CD4-positive, alpha-beta T cell (primary cell): ENCODE results near the gene TMEM79. TPM values are rescaled to one million over a fixed set of nuclear protein-coding genes. Genes with fewer than 3 reads are reported as not detected.

Experiments used
- ATAC-seq: fragments of 200-7000 bp; cut with Tn5 transposase; one replicate; pipeline ENCODE4 v1.10.0; 2022; ENCODE audit warnings: mild to moderate bottlenecking; ENCODE audit not compliant: poor library complexity
- CTCF ChIA-PET: fragments of 350-600 bp; sonication (Branson Sonifier 250); formaldehyde crosslinking; loops from one replicate; lab custom pipeline; 2021; ENCODE audit warnings: antibody characterized with exemption, inconsistent platforms; lab: Charles Lee
- POLR2A ChIA-PET: fragments of 350-600 bp; sonication (Branson Sonifier 250); formaldehyde crosslinking; loops from one replicate; lab custom pipeline; 2021; ENCODE audit warnings: antibody characterized with exemption, inconsistent platforms; lab: Charles Lee
- DNase-seq, 14 experiments: peaks; one replicate each; pipeline ENCODE4 v3.0.0-alpha.2; 2013 to 2020; ENCODE audit warnings: mixed read lengths in 2 of 14
- H3K27ac ChIP-seq, 2 donors: one replicate each; pipeline versions ENCODE4 v1.5.1 to v1.7.0; 2013; ENCODE audit warnings: low read length in 2 of 2, low read depth in 1 of 2, mild to moderate bottlenecking in 1 of 2
- H3K27me3 ChIP-seq, 2 experiments: 1 replicate in 1 of 2; 2 replicates in 1 of 2; pipeline versions ENCODE4 v1.6.1 to v1.7.0; 2013; ENCODE audit warnings: low read length in 2 of 2, control low read depth in 1 of 2, mild to moderate bottlenecking in 1 of 2, moderate library complexity in 1 of 2; ENCODE audit not compliant: insufficient read depth in 2 of 2, control insufficient read depth in 1 of 2
- H3K36me3 ChIP-seq: one replicate; pipeline ENCODE4 v1.6.1; 2013; ENCODE audit warnings: low read length, control low read depth; ENCODE audit not compliant: insufficient read depth
- H3K4me1 ChIP-seq: one replicate; pipeline ENCODE4 v1.6.1; 2013; ENCODE audit warnings: low read length, control low read depth; ENCODE audit not compliant: insufficient read depth
- H3K4me3 ChIP-seq: one replicate; pipeline ENCODE4 v1.5.1; 2013; ENCODE audit warnings: mild to moderate bottlenecking, low read length, moderate library complexity
- H3K9me3 ChIP-seq, 2 experiments: 1 replicate in 1 of 2; 2 replicates in 1 of 2; pipeline versions ENCODE4 v1.6.1 to v1.7.0; 2013; ENCODE audit warnings: low read length in 2 of 2, mild to moderate bottlenecking in 2 of 2, control low read depth in 1 of 2, moderate library complexity in 1 of 2; ENCODE audit not compliant: control insufficient read depth in 1 of 2, insufficient read depth in 1 of 2
- H3K27ac Mint-ChIP-seq: one replicate; pipeline ENCODE4 v1.8.0; 2020; ENCODE audit warnings: mixed read lengths
- H3K27me3 Mint-ChIP-seq: one replicate; pipeline ENCODE4 v1.8.0; 2021; ENCODE audit warnings: mixed read lengths
- H3K36me3 Mint-ChIP-seq: one replicate; pipeline ENCODE4 v1.8.0; 2021; ENCODE audit warnings: low read depth, mixed read lengths
- H3K4me1 Mint-ChIP-seq: one replicate; pipeline ENCODE4 v1.8.0; 2021; ENCODE audit warnings: low read depth, mixed read lengths
- H3K4me3 Mint-ChIP-seq: one replicate; pipeline ENCODE4 v1.8.0; 2020; ENCODE audit warnings: mild to moderate bottlenecking, mixed read lengths
- H3K9me3 Mint-ChIP-seq: one replicate; pipeline ENCODE4 v1.8.0; 2020; ENCODE audit warnings: mixed read lengths
- CTCF ChIP-seq: fragments of 200-600 bp; IDR thresholded peaks from one replicate; pipeline ENCODE4 v1.8.0; 2022; ENCODE audit warnings: antibody characterized with exemption, mild to moderate bottlenecking
- intact Hi-C, 2 experiments: fragments of 100-400 bp; cut with DNase I in 1 of 2; cut with micrococcal nuclease in 1 of 2; formaldehyde crosslinking; loops; one replicate each; pipeline versions ENCODE4 v1.15.1 to v1.9.0; 2023 to 2025; cut with DNase I, micrococcal nuclease
- total RNA-seq, 174 experiments: library from RNA in 2 of 174; stranded (reverse) in 2 of 174; gene quantifications; one replicate each; pipeline ENCODE4 v1.2.3 and lab custom pipeline; 2021 to 2026

The TMEM79 gene
- total RNA-seq, 2 experiments from 2014 or later: 1.0 to 1.7 TPM

- H3K4me3 ChIP-seq: no peak overlapping the region
- peaks cover 86% of the 10 kb centered on the region for H3K36me3 Mint-ChIP-seq
- ChIA-PET CTCF (no interaction called here), POLR2A (interaction anchor here (0.8 to 1.2 kb wide), 2 partner anchors 22 to 47 kb away, joined by 3 read pairs; partner anchors contain the start of genes PMF1 and SMG5)
- no peak overlapping the region for H3K27ac ChIP-seq
- peaks cover 81% of the 10 kb centered on the region for H3K36me3 ChIP-seq
- no peaks in the 10 kb centered on the region for H3K27me3 Mint-ChIP-seq
- H3K27ac Mint-ChIP-seq: no peak overlapping the region
- H3K9me3 Mint-ChIP-seq: no peaks in the 10 kb centered on the region
- no peaks in the 10 kb centered on the region for H3K27me3 ChIP-seq
- no peak for TF ChIP-seq CTCF
- H3K4me3 Mint-ChIP-seq: no peak overlapping the region
- H3K9me3 ChIP-seq: no peaks in the 10 kb centered on the region
- H3K4me1 ChIP-seq: no peaks in the 10 kb centered on the region
- DNase-seq (no peak), ATAC-seq (no peak)
- H3K4me1 Mint-ChIP-seq: no peaks in the 10 kb centered on the region
- intact Hi-C loops: no loop called here
Observed at GRCh38 chr1:156259805-156260204, 24.3 kb upstream of the TMEM79 start.

GRCh38 chr1:156260896-156261295 is 23.2 kb upstream of the TMEM79 start:
- no peaks in the 10 kb centered on the region for H3K27me3 ChIP-seq
- Mint-ChIP-seq H3K4me1 (no peaks in the 10 kb centered on the region), H3K36me3 (peaks cover 92% of the 10 kb centered on the region), H3K27ac (no peak overlapping the region), H3K4me3 (no peak overlapping the region), H3K27me3 (no peaks in the 10 kb centered on the region), H3K9me3 (no peaks in the 10 kb centered on the region)
- H3K27ac ChIP-seq: no peak overlapping the region
- CTCF ChIA-PET: interaction anchor here (0.6 kb wide), 1 partner anchor 14 kb away, joined by 3 read pairs; no protein-coding TSS in a partner anchor
- POLR2A ChIA-PET: interaction anchor here (0.9 kb wide), 1 partner anchor 15 kb away, joined by 3 read pairs; no protein-coding TSS in a partner anchor
- intact Hi-C loops: no loop called here
- no peaks in the 10 kb centered on the region for H3K9me3 ChIP-seq
- peaks cover 83% of the 10 kb centered on the region for H3K36me3 ChIP-seq
- no peaks in the 10 kb centered on the region for H3K4me1 ChIP-seq
- TF ChIP-seq CTCF: no peak
- ATAC-seq (no peak), DNase-seq (no peak)
- H3K4me3 ChIP-seq: no peak overlapping the region

GRCh38 chr1:156262461-156263287 is 21.5 kb upstream of the TMEM79 start:
- TF ChIP-seq CTCF: no peak
- Mint-ChIP-seq H3K36me3 (peaks cover 92% of the 10 kb centered on the region), H3K9me3 (no peaks in the 10 kb centered on the region), H3K27ac (no peak overlapping the region), H3K27me3 (no peaks in the 10 kb centered on the region), H3K4me3 (no peak overlapping the region), H3K4me1 (no peaks in the 10 kb centered on the region)
- ChIA-PET POLR2A (no interaction called here), CTCF (no interaction called here)
- peaks cover 83% of the 10 kb centered on the region for H3K36me3 ChIP-seq
- ATAC-seq (no peak), DNase-seq (no peak)
- H3K4me1 ChIP-seq: no peaks in the 10 kb centered on the region
- no peak overlapping the region for H3K27ac ChIP-seq
- H3K9me3 ChIP-seq: no peaks in the 10 kb centered on the region
- no peak overlapping the region for H3K4me3 ChIP-seq
- intact Hi-C loops: no loop called here
- no peaks in the 10 kb centered on the region for H3K27me3 ChIP-seq
